GM12878 (cell line): ENCODE data around the gene PANK1. TPM values are rescaled to one million over a fixed set of nuclear protein-coding genes. Genes with fewer than 3 reads are reported as not detected.
A peak's percentile ranks its signal among the peaks of the same experiment; 100 is the strongest.

Source experiments
- ATF2 ChIP-seq: IDR thresholded peaks from 2 replicates; pipeline ENCODE4 v1.6.1; 2012; ENCODE audit warnings: low read length, inconsistent platforms
- BCLAF1 ChIP-seq: fragments of 450-650 bp; IDR thresholded peaks from 2 replicates; pipeline ENCODE4 v1.6.1; 2017; ENCODE audit warnings: antibody characterized with exemption, mild to moderate bottlenecking, moderate library complexity
- BHLHE40 ChIP-seq, 2 experiments: fragments of 450-650 bp in 1 of 2; IDR thresholded peaks; 2 replicates each; pipeline ENCODE4 v1.6.1; 2011 to 2017; ENCODE audit warnings: low read depth in 2 of 2, borderline replicate concordance in 1 of 2, improper control_type of control experiment in 1 of 2, low read length in 1 of 2, mild to moderate bottlenecking in 1 of 2
- CBFB ChIP-seq: IDR thresholded peaks from 2 replicates; pipeline ENCODE4 v1.6.1; 2016; ENCODE audit warnings: antibody characterized with exemption, low read depth
- E2F4 ChIP-seq: IDR thresholded peaks from 2 replicates; pipeline ENCODE4 v1.6.1; 2012; ENCODE audit warnings: low read depth, low read length, improper control_type of control experiment
- EED ChIP-seq: sonication (generic); IDR thresholded peaks from 2 replicates; pipeline ENCODE4 v1.6.1; 2016; ENCODE audit warnings: antibody characterized with exemption, low read depth
- HDGF ChIP-seq: fragments of 450-650 bp; IDR thresholded peaks from 2 replicates; pipeline ENCODE4 v1.6.1; 2016; ENCODE audit warnings: antibody characterized with exemption
- KLF5 ChIP-seq: fragments of 450-650 bp; IDR thresholded peaks from 2 replicates; pipeline ENCODE4 v1.6.1; 2014; ENCODE audit warnings: mild to moderate bottlenecking; ENCODE audit not compliant: partially characterized antibody
- MTA2 ChIP-seq: fragments of 450-650 bp; IDR thresholded peaks from 2 replicates; pipeline ENCODE4 v1.6.1; 2016; ENCODE audit warnings: low read depth, mild to moderate bottlenecking, moderate library complexity
- NFYB ChIP-seq: IDR thresholded peaks from 2 replicates; pipeline ENCODE4 v1.6.1; 2011; ENCODE audit warnings: low read depth, mild to moderate bottlenecking, low read length, improper control_type of control experiment, moderate library complexity; ENCODE audit not compliant: insufficient read depth
- NKRF ChIP-seq: fragments of 450-650 bp; conservative IDR thresholded peaks from 2 replicates; pipeline ENCODE4 v1.6.1; 2017; ENCODE audit warnings: mild to moderate bottlenecking, moderate library complexity
- NR2C2 ChIP-seq: IDR thresholded peaks from 2 replicates; pipeline ENCODE4 v1.6.1; 2011; ENCODE audit warnings: borderline replicate concordance, low read depth; ENCODE audit not compliant: control insufficient read depth, insufficient read length
- NR2F1 ChIP-seq: fragments of 450-650 bp; conservative IDR thresholded peaks from 2 replicates; pipeline ENCODE4 v1.6.1; 2017; ENCODE audit warnings: mild to moderate bottlenecking
- RBBP5 ChIP-seq: fragments of 200-600 bp; sonication (generic); conservative IDR thresholded peaks from 2 replicates; pipeline ENCODE4 v1.6.1; 2016
- RELA ChIP-seq: fragments of 450-650 bp; IDR thresholded peaks from 2 replicates; pipeline ENCODE4 v1.8.0; 2014; ENCODE audit warnings: borderline replicate concordance; ENCODE audit not compliant: partially characterized antibody
- SREBF1 ChIP-seq: IDR thresholded peaks from 2 replicates; pipeline ENCODE4 v1.6.1; 2012; ENCODE audit warnings: mild to moderate bottlenecking, low read length
- USF2 ChIP-seq: IDR thresholded peaks from 2 replicates; pipeline ENCODE4 v1.6.1; 2011; ENCODE audit warnings: low read depth, low read length, improper control_type of control experiment, borderline replicate concordance
- YBX1 ChIP-seq: fragments of 450-650 bp; IDR thresholded peaks from 2 replicates; pipeline ENCODE4 v1.6.1; 2016; ENCODE audit warnings: antibody characterized with exemption
- ZNF207 ChIP-seq: fragments of 450-650 bp; IDR thresholded peaks from 2 replicates; pipeline ENCODE4 v1.6.1; 2014; ENCODE audit warnings: antibody characterized with exemption, mild to moderate bottlenecking, borderline replicate concordance
- ZZZ3 ChIP-seq: IDR thresholded peaks from 2 replicates; pipeline ENCODE4 v1.6.1; 2011; ENCODE audit warnings: low read depth; ENCODE audit not compliant: control insufficient read depth, insufficient read length
- polyA plus RNA-seq, 11 experiments: library from polyadenylated mRNA; depleted of rRNA in 4 of 11; unstranded in 6 of 11; stranded (reverse) in 5 of 11; fragments of >200 nt; fragmentation: Nextera tagmentation in 4 of 11; fragmentation: Illumina TruSeq in 1 of 11; extraction: Ambion mirVana in 4 of 11; extraction: Trizol in 1 of 11; gene quantifications; 1 replicate in 1 of 11; 2 replicates in 10 of 11; pipeline versions ENCODE4 v1.2.1 to v1.2.3, GENCODE V29; 2011 to 2016; ENCODE audit warnings: inconsistent platforms in 2 of 11, missing spikeins in 2 of 11, low read depth in 1 of 11
- total RNA-seq, 4 experiments: library from RNA; depleted of rRNA in 3 of 4; stranded (reverse); fragments of >200 nt in 3 of 4; fragmentation: Illumina TruSeq in 1 of 4; extraction: Trizol in 1 of 4; gene quantifications; 2 replicates each; pipeline versions ENCODE4 v1.2.1 to v1.2.3, GENCODE V29; 2013 to 2021

The PANK1 gene
- total and polyA plus RNA-seq, 10 of the 15 experiments (the other 5 are each of a cell fraction or from before 2014, with no cell fraction given): 1.9 to 10.6 (median 5.8) TPM

GRCh38 chr10:89643812-89644690 is 991 bp downstream of the PANK1 start (continued):
- peak; percentile 15; the same call in 1 of the 2 replicates for TF ChIP-seq USF2
- TF ChIP-seq ZZZ3: no peak
- no peak for TF ChIP-seq SREBF1
- no peak for TF ChIP-seq ZNF207
- TF ChIP-seq EED: peak; percentile 61; the same call in 1 of the 2 replicates
- 0 out of 2 replicates have a peak, but pooled peaks have one; percentile 56 for TF ChIP-seq HDGF
- no peak for TF ChIP-seq NR2F1
- TF ChIP-seq NFYB: peak; percentile 80
- peak; percentile 57 for TF ChIP-seq NKRF
- peak; percentile 49; the same call in 1 of the 2 replicates for TF ChIP-seq E2F4
- no peak for TF ChIP-seq RELA
- TF ChIP-seq MTA2: no peak
- no peak for TF ChIP-seq BCLAF1
- TF ChIP-seq NR2C2: no peak
- no peak for TF ChIP-seq KLF5
- no peak for TF ChIP-seq RBBP5
- TF ChIP-seq ATF2: no peak
- no peak for TF ChIP-seq YBX1
- TF ChIP-seq BHLHE40 (IDR thresholded peaks at IDR 0.05; ENCODE audit: borderline replicate concordance in 1 of 2, low read depth in 2 of 2, low read length in 1 of 2): peak; percentile 37 to 74; a peak in 2 of 4 replicates
- peak; percentile 82 for TF ChIP-seq CBFB
